HS-5 (cell line): ENCODE data around the gene TH.
"Not testable (repeated sequence)": the region's sequence is repeated elsewhere in the genome, so short reads cannot be mapped to it uniquely, and the experiment has no call there.

Experiments used
- DNase-seq: peaks from one replicate; pipeline ENCODE4 v3.0.0-alpha.2; 2012; ENCODE audit warnings: low read depth

The TH gene

DNA sequence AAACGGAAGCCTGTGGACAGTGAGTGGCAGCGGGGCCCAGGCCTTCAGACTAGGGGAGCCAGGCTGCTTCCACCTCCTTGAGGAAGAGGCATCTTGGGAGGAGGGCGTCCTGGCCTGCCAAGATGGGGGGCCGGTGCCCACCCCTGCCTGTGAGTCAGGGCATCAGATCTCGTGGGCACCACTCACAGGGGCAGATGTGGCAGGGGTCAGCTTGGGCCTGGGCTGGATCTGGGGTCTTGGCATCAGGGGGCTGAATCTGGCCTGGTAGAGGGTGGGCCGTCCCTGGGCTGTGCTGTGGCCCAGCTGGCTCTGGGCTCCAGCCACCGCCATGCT, 24.1 kb upstream of the TH start:
- no peak for DNase-seq

GRCh38 chr11:2194877-2195755, 23.5 kb upstream of the TH start:
- DNase-seq: no peak

DNA sequence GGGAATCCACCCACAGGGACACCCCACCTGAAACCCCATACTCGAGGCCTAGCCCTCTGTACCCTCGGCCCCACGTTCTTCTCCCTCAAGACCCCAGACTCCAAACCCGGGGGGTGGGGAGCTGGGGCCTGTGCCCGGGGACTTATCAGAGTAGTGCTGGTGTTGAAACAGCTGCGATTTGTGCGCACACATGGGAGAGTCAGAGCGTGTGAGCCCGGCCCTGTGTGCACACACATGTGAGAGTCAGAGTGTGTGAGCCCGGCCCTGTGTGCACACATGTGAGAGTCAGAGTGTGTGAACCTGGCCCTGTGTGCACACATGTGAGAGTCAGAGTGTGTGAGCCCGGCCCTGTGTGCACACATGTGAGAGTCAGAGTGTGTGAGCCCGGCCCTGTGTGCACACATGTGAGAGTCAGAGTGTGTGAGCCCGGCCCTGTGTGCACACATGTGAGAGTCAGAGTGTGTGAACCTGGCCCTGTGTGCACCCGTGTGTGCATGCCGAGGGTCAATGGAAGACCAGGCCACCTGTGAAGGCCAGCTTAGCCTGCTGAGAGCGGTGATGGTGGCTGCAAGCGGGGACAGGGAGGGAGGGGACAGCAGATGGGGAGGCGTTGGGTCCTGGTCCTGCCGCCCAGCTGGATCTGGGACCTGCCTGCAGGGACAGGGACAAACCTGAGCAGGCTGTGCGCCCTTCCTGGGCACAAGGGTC, 22.4 kb upstream of the TH start:
- not testable (repeated sequence) for DNase-seq

GRCh38 chr11:2193099-2193887, 21.7 kb upstream of the TH start:
- no peak for DNase-seq

DNA sequence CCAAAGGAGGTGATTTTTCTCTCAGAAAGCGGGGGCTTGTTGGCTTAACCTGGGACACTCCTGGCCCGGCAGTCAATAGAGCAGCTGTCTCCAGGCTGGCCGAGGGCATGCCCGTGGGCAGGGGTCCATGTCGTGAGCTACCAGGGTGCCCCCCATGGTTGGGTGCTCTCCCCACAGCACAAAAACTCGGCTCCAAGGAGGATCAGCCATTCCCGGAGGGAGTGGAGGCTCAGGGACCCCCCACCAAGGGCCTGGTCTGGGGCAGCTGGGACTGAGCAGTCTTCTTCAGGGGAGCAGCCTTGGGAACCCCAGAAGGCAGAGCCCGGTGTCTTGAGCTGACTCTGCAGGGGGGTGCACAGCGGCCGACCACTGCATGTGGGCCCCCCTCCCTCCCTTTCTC, 20.8 kb upstream of the TH start:
- no peak for DNase-seq

- DNase-seq: no peak
Observed at GRCh38 chr11:2191883-2192282, 20.3 kb upstream of the TH start.

GRCh38 chr11:2190657-2191471, 19.2 kb upstream of the TH start:
- no peak for DNase-seq

GRCh38 chr11:2189938-2190656, 18.5 kb upstream of the TH start:
- DNase-seq: no peak

DNA sequence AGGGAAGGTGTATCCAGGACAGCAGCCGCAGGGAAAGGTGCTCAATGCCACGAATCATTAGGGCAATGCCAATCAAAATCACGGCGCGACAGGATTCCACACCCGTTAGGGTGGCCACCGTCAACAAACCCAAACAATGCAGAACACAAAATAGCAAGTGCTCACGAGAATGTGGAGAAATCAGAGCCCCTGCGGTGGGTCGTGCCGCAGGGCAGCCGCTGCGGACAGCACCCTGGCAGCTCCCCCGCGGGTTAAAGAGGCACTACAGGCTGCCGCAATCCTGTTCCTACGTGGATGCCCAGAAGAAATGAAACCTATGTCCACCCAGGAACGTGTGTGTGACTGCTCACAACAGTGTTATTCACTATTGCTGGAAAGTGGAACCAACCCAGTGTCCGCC, 17.1 kb upstream of the TH start:
- DNase-seq: no peak

GRCh38 chr11:2187280-2187707, 15.7 kb upstream of the TH start:
- no peak for DNase-seq

DNA sequence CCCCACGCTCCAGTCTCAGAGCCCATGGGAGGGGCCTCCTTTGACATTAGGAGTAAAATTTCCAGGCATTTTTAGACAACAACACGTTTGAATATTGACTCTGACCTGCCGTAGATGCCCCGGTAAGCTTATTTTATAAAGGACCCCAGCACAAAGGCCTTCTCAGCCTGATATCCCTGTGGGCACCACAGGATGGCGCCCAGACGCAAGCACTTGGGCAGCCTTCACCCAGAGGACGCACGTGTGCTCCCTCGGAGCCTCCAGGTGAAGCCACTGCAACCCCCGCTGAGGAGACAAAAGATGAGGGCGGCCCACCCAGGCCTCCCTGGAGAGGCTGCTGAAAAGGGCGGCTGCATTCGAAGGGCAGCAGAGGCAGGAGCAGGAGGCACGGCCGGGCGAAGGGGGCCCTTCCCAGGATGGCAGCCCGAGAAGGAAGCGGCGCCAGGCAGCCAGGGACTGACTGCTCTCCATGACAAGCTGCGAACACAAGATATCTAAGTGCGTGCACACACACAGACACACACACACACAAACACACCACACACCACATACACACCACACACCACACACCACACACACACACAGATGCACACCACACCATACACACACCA, 15.2 kb upstream of the TH start:
- no peak for DNase-seq

DNA sequence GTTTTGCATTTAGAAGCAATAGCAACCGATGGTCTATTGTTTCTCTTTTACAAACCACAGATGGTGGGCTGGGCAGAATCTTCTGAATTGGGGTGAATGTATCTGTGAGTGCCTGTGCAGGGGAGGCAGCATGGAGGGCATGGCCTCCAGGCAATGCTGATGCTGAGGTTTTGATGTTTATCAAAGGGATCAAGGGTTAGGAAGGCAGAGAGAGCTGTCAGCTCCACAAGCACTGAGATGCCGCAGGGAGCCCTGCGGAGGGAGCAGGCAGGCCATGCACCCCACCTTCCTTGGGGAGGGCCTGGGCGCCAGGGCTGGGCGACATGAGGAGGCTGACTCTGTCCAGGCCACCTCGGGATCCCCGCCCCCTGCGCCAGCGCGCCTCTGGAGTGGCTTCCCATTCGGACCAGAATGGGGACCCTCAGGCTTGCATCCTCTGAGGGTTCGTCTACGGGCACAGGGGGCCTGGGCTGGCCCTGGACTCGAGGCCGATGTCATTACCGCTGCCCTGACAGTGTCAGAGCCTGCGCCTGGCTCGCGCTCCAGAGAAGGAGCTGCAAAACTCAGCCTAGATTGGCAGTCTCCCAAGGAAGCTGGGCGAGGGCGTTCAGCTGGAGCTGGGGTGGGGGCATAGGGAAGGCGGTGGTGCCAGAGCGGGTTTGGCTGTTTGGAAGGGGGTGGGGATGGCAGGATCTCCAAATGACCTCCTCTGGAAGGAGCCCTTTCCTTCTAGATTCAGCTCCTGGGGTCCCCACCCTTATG, 13.9 kb upstream of the TH start:
- DNase-seq: no peak

- no peak for DNase-seq
Observed at GRCh38 chr11:2182692-2183474, 11.3 kb upstream of the TH start.

GRCh38 chr11:2182075-2182474, 10.5 kb upstream of the TH start:
- DNase-seq: no peak

DNA sequence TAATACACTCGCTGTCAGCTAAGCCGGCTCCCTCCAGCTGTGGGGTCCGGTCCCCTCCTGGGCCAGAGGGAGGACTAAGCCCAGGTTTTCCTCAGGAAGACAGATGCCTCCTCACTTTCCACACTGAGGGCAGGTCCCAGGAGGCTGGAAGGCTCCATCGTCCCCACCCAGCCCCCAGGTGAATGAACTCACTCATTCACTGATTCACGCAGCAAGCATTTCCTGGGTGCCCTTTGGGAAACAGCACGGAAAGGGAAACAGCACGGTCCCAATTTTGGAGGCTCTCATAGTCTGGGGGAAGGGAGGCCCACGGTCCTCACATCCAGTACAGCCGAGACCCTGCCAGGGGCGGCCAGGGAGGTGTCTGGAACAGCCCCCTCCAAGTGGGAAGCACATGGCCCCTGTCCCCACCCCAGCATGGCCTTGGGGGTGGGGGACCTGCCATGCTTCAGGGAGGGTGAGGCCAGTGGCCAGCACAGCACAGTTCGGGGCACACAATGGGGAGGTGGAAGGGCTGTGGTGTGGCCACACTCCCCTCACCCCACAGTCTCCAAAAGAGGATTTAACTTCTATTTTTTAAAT, 9.3 kb upstream of the TH start:
- no peak for DNase-seq

DNA sequence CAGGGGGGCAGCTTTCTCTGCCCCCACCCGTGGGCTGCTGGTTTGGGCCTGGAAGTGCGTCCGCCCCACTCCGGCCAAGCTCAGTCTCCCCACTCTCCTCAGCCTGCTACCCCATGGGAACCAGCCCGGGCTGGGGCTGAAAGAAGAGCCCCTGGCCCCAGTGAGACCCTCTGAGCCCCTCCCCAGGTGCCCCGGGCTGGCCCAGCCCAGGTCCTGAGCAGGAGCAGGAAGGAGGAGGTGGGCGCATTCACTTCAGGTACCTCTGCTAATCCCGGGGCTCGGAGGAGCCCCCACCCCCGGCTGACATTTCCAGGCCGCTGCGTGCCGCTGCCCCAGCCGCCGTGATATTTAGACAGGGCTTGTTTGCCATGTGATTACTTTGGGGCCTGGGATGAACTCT, 8.7 kb upstream of the TH start:
- DNase-seq: no peak

DNA sequence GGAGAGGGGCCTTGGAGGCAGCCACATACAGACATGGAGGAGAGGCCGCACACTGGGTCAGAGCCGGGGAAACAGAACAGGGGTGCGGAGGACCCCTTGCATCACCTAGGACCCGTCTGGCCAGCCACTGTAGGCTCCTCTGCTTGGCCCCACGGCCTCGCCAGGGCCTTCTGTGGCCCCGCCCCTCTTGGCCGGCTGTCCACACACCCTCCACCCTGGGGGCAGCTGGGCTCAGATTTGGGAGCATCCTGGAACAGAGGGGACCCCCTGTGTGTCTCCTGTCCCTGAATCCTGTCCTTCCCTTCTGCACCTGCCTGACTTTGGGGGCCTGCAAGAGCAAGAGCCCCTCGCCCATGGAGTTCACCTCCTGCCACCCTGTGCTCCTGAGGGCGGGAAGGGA, 7.9 kb upstream of the TH start:
- no peak for DNase-seq

DNA sequence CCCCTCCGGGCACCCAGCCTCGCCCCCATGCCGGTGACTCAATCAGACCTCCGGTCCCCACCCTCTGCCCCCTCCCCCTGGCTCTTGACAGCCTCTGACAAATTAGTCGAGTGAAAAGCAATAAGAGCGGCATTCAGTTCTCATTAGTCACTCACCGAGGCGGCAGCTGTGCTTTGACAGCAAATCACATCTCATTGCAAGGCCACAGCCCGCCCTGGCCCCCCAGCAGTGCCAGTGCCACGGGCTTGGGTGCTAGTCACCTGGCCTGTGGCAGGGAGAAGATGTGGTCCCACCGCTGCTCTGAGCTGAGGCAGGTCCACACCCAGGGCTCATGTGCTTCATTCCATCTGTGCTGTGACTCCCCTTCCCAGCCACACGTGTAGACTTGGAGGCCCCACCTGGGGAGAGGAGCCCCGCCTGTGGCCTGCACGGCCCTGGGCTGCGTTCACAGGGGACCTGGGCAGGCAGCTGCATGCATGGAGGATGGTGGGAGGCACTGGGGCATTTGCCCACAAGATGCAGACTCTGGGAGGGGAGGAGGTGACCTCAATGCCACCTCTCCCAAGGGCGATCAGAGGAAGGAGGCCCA, 7.4 kb upstream of the TH start:
- no peak for DNase-seq
